Stimulated activated CD8-positive, alpha-beta memory T cell treated with anti-CD3 and anti-CD28 coated beads, Interleukin-15, amount 100 ng/mL, for 1 hour (primary cell): ENCODE results near the gene AUH.
A peak's percentile ranks its signal among the peaks of the same experiment; 100 is the strongest.

Source experiments
- DNase-seq: peaks from one replicate; pipeline ENCODE4 v3.0.0-alpha.2; 2020; ENCODE audit warnings: low read depth

AUH gene

DNA sequence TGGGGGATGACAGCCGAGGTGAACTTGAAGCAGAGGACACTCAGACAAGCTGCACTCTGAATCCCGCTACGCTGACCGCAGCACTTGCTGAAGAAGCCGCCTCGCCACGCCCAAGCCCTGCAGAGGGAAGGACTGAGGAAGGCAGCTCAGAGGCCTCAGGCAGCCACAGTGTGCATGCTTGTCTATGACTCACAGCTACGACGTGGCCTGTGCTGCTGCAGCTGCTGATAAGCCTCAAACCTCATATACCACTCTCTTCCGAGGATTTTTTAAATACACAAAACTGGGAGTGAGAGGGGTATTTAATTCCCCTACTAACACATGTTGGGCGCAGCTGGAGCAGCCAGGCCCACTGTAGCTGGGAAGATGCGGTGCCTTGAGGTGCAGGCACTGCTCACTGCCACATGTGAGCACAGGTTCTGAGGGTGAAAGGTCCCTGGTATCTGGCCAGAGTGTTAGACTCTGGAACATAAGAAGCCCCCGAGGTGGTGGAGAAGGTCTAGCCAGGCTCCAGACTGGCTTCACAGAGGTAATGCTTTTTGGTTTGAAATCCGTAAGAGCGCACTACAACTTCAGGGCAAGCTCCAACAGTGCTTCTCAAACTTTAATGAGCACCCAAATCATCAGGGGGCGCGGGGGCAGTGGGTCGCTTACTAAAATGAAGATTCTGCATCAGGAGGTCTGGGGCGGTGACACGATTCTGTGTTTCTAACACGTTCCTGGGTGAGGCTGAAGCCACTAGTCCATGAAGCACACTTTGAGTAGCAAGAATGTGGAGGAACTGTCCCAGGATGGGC is 196.8 kb downstream of the AUH start:
- peak; percentile 27 for DNase-seq
